Midbrain (tissue), 1 donor: ENCODE data around the gene GBGT1.
A peak's percentile ranks its signal among the peaks of the same experiment; 100 is the strongest.

Experiments
- DNase-seq: peaks from one replicate; lab custom pipeline; 2025; lab: John Stamatoyannopoulos, UW

Gene GBGT1

DNA sequence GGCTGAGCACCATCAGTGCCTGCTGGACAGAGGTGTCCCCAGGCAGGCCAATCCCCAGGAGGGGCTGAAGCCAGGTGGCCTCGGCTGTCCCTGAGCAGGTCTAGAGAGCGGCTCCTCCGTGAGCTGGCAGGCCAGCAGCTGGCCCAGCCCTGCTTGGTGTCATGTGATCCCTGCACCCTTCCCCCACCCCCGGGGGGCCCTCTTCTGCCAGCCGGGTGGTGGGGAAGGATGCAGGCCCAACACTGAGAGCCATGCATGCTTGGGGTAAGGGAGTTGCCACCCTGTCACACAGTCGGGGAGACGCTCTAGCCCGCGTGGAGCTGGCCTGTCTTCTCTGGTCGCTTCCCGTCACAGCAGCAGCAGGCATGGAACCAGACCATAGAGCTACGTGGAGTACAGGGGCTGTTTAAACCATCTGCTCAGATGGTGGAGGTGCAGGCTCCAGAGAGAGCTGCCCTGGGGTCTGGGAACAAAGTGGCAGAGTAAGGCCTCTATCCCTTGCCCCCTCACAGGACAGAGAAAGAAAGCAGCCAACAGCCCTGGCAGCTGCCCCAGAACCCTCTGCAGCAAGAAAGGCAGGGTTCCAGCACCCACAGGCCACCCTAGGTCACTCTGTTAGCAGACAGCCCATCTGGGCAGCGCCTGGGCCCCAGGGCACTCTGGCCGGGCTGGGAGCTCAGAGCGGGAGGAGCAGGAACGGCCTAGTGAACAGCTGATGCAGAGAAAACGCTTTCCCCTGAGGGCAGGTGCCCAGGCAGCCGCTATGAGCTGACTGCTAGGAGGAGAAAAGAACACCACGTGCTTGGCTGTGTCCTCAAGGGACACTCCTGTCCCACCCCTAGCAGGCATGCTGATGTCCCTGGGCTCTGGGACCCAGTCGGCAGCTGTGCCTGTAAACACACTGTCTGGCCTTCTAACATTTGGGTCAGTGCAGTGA lies 49.5 kb downstream of the GBGT1 start:
- peak; percentile 75 for DNase-seq

DNA sequence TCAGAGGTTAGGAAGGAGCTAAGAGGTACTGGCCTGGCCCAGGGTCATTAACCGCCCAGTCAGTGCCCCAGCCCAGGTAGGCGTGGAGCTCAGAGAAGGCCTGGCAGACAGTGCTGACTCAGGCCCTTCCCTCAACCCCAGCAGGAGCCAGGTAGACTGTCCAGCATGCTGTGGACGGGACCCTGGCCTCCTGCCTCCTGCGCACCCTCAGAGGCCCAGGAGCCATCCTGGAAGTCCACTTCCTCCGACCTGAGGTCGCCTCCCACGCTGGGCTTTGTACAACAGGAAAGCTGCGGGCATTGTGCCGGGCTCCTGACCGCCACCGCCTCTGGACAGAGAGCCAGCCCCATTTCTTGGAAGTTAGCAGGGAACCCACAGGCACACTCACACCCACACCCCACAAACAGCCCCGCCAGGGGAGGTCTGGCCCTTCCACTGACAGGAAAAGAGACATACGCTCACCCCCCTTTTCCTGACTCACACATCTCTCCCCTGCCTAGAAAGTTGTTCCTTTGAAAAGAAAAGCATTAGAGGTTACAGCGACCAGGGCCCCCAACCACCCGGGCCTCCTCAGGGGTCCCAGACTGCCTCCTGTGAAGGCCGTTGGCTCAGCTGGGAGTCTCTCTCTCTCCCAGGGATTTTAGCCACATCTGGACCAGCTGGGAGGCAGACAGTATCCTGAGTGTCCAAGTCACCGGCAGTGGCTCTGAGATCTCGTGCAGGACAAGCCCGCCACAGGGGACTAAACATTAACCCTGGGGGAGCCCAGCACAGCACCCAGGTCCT lies 50.4 kb downstream of the GBGT1 start:
- DNase-seq, result no peak

DNA sequence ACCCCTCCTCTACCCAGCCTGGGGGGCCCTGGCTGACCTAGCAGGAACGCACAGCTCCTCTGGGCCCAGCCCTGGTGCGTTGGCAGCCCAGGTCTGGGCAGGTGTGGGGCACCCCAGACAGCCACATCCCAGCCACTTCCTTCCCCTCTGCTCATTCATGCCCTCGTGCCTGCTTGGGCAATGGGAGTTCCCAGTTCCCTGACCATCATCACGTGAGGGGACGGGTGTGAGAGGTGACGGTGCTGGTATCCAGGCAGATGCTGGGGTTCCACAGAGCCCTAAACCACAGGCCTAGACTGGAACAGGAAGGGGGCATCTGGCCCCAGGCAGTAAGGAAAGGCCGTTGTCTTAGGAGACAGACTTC lies 51.1 kb downstream of the GBGT1 start:
- no peak for DNase-seq

DNA sequence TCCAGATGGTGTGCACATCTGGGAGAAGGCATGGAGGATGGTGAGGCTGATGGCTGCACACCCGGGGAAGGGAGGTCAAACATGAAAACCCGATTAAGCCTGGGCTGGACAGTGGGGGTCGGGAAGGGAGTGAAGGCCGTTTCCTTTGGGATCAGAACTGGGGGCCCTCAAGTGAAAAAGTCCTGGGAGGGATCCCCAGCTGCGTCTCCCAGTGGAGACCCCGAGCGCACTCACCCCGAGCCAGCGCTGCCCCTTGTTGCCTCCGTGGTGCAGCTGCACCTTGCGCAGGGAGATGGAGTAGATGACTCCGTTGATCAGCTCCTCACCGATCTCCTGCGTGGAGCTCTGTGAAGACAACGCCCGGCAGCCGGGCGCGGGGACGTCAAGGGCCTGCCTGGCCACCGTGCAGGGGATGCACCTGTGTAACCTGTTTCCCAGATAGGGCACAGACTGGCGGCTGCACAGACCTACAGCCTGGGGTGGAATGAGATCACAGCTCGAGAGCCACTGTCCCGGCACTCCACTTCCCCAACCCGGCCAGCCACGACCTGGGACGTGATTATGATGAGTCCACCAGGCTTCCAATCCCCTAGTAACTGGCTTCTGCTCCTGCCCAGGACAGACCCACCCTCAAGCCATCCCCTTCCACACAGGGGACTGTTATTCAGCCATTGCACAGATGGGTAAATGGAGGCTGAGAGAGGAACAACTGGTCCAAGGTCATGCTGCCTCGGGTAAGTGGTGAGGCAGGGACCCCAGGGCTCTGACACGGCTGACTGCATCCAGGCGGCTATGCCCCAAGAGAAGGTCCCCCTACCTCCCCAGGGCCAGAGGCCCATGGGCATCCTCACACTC lies 51.7 kb downstream of the GBGT1 start:
- DNase-seq, result no peak

DNA sequence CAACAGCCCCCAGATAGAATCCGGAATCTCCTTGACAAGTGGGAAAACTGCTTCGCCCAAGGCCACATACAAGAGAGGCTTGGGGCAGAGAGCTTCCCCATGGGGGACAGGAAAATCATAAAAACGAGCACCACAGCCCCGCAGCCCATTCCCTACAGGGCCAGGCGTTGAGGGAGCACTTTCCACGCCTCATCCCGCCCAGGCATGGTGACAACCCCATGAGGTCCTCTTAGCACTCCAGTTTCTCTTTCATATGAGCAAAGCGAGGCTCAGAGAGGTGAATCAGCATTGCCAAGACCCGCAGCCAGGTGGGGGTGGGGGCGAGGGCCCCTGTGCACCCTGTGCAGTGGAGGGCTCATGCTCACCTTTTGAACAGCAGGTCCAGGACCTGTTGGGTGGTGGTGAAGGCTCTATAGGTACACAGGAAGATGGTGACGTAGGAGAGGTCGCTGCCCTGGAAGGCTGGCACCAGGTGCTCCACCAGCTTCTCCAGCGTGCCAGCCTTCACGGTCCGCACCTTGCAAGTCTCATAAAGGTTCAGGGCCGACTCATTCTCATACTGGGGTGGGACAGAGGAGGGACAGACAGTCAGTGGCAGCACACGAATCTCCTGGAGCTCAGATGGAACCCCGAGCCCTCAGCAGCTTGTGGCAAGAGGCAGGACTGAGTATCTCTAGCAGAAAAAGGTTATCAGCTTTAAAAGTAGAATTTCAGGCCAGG lies 53.6 kb downstream of the GBGT1 start:
- no peak for DNase-seq

DNA sequence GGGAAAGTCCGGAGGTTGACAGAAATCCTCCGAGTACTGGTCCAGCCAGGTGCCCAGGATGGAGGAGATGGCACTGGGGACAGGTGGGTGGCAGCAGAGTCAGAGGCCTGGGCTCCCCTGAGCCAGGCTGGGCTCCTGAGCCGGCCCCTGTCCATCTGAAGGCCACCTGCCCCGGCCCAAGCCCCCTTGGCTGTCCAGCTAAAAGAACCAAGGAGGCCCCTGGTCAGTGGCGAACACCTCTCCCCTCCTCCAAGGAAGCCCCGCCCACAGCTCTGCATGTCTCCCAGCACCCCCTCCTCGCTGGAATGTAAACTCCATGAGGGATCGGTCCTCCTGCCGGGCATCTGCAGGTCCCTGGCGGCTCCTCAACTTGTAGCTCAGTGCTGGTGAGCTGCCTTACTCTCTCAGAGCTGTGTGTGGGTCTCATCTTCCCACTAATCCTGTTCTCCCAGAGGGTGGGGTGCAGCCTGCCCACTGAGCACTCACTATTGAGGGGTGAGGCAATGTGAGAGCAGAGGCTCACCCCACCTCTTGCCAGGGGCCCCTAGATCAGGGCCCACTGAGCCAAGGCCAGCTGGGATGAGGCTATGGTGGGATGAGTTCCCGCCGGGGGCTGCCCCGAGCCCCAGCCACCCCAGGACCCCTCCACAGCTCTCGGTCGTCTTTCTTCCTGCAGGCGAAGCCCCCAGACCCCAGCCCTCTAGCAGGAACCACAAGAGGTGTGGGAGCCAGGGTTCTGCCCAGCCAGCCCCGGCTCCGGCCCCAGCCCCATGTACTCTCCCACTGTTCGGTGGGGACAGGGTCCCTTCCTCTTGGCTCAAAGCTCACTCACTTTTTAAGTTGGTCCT lies 54.7 kb downstream of the GBGT1 start:
- no peak for DNase-seq

DNA sequence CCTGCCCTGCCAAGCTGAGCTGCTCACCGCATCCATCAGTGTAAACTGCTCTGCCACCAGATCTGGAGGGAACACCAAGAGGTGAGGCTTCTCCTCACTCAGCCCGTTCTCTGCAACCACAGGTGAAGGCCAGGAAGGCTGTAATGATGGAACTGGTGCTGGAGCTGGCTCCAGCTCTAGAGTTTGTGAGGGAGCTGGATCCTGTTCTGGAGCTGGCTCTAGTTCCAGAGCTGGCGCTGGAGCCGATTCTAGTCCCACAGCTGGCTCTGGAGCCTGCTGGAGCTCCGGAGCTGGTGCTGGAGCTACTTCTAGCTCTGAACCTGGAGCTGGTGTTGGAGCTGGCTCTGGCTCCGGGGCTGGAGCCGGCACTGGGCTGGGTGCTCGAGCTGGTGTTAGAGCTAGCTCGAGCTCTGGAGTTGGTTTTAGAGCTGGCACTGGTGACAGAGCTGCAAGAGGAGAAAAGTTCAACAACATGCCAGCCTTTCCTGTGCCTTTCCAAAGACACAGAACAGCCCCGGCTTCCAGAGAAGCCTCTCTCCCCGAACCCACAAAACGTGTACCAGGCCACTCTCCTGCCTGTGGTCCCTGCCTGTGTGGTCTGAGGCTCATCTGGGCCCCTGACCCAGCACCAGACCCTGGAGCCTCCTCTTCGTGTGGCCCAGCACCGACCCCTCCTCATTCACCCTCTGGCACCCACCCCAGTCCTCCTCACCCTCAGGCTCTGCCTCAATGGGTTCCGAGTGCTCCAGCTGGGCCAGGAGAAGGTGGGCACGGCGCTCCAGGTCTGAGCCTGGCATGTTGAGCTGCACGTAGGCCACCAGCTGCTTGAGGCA lies 55.5 kb downstream of the GBGT1 start:
- DNase-seq, result no peak

DNA sequence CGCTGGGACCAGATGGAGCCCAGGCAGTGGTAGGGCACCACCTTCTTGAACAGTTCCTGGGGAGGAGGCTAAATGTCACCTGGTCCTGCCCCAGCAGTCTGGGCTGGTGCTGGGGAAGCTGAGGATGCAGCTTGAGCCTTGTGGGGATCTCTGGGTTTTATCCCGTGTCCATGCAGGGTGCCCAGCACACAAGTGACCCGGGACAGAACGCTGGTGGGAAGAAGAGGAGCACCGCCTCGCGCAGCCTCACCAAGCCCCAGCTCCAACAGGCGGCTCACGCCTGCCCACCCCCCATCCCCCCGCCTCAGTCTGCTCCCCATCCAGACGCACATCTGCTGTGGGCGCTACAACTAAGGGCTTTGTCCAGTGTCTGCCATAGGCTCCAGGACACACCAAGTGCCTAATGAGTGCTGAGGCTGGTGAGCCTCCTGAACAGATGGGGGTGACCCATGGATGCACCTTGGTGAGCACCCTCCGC lies 56.4 kb downstream of the GBGT1 start:
- no peak for DNase-seq

DNA sequence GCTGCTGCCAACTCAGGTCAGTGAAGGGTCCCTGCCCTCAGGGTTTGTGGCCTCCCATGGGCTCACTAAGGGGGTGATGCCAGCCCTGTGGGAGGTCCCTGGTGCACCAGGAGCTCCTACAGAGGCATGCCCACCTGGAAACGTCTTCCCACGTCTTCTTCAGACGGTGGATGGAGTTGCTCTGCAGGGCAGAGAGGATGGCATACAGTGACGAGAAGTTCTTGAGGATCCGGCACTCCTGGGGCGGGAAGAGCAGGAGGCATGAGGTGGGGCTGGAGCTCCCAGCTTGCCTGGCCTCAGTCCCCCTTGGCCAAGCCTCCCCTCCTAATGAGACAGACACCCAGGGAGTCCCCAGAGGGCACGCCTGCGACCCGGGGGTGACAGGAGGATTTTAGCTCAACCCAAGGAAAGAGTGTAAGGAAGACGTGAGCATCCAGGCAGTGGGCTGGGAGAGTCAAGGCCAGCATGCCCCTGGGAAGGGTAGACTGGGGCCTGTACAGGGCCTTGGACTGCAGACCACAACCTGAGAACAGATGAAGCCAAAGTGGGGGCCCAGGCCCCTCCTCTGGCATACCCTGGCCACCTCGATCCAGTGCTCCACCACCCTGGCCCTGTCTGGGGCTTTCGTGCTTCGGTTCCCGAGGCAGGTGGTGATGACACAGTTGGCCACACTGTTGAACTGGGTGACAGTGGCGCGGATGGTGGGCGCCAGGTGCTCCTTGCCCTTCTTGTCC lies 57.0 kb downstream of the GBGT1 start:
- no peak for DNase-seq

DNA sequence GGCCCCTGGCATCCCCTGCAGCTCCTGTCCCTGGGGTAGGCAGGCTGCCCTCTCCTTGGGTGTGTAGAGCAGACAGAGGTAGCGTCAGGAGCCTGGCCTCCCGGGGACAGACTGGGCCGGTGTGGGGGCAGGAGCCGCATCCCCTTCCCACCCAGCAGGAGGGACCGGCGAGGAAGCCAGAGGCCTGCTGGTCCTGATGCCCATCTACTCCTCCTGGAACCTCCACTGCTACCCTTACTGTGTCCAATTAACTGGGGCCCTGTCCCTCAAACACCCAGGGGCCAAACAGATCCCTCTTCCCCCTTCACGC lies 58.3 kb downstream of the GBGT1 start:
- DNase-seq, result no peak

DNA sequence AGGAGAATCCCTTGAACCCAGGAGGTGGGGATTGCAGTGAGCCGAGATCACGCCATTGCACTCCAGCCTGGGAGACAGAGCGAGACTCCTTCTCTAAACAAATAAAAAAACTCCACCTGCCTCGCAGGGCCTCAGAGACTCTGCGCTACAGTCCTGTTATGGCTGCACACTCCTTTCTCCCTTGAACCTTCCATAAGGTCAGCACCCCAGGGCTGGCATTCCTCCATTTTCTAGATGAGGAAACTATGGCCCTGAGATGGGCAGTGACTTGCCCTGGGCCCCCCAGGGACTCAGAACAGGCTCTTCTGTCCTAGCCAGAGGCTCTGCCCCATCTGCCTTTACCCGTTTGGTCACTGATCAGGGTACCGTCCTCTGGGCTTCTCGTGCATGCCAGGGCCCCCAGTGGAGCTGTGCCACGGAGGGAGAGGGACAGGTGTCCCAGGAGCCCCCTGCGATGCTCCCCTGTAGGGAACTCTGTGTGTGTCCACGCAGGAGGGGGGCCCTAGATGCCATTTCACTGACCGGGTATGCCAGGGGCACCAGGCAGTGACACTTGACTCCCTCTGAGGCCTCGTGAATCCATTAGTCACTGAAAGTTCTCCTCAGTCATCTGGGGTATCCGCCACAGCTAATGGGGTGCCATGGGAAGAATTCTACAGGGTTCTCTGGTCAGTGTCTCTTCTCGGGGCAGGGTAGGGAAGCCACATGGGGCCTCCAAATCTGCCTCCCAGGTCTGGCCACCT lies 58.8 kb downstream of the GBGT1 start:
- DNase-seq, result no peak

DNA sequence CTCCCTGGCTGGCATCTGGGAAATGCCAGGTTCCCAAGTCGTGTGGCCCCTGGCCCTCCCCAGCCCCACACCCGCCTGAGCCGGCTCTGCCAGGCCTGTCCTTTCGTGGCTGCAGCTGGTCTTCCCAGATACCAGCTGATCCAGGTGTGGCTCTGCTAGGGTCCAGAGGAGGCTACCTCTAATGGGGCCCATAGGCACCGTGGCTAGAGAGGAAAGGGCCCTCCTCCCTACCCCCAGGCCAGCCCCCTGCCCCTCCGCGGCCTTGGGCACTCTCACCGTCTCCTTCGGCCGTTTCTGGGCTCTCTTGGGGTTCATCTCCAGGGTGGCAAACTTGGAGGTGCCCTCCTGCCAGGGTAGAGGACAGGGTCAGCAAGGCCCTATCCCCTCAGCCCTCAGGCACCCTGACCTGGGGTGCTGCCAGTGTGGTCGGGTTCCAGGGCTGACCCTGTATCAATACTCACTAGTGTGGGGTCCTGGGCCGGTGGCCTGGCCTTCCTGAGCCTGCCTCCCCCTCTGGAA lies 59.7 kb downstream of the GBGT1 start:
- DNase-seq, result no peak

DNA sequence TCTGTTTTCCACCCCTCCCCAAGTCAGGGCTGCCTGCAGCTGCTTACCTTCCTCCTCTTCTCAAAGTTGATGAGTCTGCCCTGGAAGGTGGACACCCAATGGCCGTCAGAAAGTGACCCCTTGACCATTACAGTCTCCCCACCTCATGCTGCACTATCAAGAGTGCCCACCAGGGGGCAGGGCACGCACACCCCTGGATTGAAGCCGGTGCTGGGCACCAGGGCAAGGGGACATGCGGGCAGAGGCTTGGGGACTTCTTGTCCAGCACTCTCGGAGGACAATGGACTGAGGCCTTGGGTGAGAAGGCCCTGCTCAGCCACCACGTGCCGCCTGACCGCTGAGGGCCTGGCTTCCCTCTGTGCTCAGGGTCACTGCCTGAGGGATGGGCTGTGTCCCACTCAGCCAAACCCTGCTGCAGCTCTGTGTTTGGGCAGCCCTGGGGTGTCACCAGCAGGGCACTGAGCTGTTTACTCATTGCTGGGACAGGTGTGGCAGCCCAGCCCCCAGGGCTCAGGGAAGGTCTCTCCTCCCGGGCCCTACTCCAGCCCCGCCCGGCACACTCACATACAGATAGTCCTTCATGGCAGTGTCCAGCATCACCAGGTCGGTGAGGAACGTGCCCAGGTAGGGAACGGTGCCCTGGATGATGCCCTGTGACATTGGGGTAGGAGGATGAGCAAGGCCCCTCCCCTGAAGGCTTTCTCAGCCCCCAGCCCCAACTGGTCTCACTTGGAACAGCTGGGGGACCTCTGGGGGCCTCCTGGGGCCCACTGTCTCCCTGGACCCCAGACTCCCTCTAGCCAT lies 60.3 kb downstream of the GBGT1 start:
- DNase-seq, result peak; percentile 81
